HG03565 (cell line): ENCODE data around the gene API5.

ENCODE experiments used
- ATAC-seq: cut with Tn5 transposase; IDR thresholded peaks from one replicate; pipeline ENCODE4 v1.9.1; 2021; ENCODE audit warnings: mild to moderate bottlenecking, moderate library complexity; ENCODE audit not compliant: unreplicated experiment

API5 gene

DNA sequence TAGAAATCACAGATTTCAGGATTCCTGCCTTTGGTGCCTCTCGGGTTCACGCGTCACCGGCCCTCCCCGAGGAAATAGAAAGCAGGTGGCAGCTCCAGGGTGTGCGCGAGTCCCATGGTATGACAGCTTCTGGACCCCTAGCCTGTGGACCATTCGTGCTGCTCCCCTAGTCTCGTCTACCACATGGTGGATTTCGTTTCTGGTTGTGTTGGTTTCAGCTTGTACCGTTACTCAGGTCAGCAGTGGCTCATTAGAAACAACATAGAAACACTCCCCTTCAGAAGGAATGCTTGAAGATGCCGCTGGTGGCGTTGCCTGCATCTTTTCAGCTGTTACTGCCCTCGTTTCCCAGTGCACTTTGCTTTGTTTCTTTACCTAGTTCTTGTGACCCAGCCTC, 47.6 kb downstream of the API5 start:
- ATAC-seq, result peak; percentile 37

DNA sequence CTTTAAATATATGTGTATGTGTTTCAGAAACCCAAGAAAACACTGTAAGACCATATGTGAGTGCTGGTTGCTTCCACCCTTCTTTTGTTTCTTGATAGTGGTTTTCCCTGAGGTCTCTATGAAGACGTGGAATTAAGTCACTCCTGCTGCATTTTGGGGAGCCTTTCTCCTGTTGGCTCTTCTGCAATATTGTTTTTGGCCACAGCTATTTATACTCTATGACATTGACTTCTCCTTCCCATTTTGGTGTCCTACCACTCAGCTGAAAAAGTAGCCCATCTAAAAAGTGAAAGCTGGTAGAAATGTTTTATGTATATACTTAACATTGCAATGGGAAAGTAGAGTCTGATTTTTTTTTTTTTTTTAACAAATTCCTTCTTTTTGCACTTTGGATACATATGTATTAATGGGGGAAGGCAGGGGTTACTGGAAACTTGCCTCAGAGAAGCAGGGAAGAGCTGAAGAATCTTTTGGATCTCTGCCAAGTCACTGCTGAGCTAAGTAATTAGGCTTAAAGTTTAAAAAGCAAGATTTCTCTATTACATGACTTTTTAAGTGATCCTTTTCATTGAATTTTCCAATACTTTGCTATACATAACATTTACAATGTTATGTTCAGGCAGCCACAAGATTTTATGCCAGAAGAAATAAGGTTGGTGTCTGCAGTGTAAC, 48.7 kb downstream of the API5 start:
- no peak for ATAC-seq

DNA sequence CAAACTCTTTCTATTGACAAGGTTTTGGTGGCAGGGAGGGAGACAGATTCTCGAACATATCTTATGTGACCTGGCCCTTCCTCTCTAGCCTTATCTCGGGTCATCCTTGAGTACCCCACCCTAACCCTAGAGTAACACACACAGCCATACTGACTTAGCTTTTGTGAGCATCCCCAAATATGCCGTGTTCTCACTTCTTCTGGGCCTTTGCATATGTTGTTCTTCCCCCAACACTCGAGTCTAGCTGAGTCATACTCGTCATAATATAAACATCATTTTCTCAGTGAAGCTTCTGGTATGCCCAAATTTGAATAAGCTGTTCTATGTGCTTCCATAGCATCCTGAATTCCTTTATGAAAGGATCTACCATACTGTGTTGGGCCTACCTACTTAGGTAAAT, 54.9 kb downstream of the API5 start:
- no peak for ATAC-seq

DNA sequence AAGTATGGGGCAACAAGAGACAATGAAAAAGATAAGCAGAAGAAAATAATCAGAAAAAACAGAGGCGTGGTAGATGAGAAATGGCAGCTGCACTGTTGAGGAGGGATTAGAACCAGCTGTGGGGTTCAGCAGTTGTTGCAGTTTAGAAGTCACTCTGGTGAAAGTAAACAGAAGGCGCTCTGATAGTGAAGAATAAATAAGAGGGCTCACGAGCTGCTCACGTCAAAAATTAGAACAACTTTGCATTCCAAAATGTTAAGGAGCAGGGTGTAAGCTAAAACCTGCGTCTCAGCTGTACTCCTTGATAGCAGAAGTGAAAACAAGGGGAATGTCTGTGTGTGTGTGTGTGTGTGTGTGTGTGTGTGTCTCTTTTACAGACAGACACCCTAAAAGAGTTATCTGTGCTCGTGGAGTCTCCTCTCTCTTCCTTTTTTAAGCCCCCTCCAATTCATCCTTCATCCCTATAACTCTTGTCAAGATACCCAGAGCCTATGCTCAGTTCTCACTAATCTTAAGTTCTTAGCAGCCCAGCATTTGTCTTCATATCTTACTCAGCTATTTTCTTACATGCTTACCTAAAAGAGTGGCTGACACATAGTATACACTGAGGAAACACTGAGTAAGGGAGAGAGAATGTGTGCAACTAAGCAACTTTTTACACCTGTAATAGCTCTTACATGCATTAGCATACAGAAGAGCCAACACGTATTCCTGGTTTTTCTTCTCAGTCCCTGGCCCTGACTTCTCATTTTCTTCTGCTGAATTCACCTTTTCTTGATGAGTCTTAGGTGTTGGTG, 55.8 kb downstream of the API5 start:
- ATAC-seq, result no peak

- ATAC-seq, result no peak
Observed at GRCh38 chr11:43376065-43376464, 64.3 kb downstream of the API5 start.

- no peak for ATAC-seq
Observed at GRCh38 chr11:43376594-43376993, 64.8 kb downstream of the API5 start.

- ATAC-seq, result no peak
Observed at GRCh38 chr11:43377389-43377788, 65.6 kb downstream of the API5 start.

GRCh38 chr11:43378897-43379296, 67.1 kb downstream of the API5 start:
- ATAC-seq, result no peak

- no peak for ATAC-seq
Observed at GRCh38 chr11:43381802-43382201, 70.0 kb downstream of the API5 start.

DNA sequence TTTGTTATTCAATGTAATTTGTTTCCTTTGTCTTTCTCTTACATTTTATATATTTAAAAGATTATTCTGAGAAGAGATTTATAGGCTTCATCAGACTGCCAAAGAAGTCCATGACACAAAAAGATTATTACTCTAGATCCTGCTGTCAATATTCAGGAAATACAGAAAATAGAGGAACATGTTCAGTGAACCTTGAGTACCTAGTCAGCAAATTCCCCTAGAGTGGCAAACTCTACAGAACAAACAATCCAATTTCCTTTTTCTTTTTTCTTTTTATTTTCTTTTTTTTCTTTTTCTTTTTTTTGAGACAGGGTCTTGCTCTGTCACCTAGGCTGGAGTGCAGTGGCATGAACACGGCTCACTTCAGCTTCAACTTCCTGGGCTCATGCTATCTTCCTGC, 70.8 kb downstream of the API5 start:
- no peak for ATAC-seq

DNA sequence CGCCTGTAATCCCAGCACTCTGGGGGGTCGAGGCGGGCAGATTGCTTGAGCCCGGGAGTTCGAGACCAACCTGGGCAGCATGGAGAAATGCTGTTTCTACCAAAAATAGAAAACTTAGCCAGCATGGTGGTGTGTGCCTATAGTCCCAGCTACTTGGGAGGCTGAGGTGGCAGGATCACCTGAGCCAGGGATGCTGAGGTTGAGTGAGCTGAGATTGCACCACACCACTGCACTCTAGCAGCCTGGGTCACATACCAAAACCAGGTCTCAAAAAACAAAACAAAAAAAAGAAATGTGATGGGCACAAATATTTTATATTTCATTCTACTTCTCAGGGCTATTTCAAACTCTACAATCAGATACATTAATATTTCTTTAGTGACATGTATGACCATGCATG, 72.6 kb downstream of the API5 start:
- no peak for ATAC-seq

DNA sequence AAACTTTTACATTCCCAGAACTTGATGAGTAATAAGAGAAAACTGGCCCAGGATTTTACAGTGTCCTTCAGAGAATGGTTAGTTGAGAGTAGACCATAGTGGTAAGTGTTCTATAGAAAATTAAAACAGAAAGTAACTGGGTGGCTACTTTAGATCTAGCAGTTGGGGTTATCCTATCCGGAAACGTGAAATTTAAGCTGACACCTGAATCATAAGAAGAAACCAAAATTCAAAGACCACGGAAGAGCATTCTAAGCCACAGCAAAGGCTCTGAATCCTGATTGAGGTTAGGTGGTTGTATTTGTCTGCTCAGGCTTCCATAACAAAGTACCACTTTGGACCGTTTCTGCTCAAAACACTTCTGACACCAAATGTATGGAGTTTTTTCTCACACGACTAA, 80.9 kb downstream of the API5 start:
- ATAC-seq, result no peak

DNA sequence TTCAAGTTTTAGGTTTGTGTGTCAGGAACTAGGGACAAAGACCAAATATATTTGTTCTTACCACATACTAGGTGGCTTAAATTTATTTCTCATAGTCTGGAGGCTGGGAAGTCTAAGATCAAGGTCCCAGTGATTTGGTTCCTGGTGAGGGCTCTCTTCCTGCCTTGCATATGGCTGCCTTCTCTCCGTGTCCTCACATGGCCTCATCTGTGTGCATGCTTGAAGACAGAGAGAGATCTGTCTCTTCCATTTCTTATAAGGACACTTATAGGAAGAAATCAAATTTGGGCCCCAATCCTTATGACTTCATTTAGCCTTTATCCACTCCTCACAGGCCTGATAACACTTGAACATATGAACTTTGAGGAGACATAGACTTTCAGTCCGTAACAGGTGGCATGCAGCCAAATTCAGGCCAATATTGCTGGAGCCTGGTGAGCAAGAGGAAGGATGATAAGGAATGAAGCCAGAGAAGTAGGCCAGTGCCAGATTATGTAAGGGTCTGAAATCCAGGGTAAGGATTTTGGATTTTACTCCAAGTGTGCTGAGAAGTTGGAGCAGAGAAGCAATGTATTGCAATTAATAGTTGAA, 82.1 kb downstream of the API5 start:
- no peak for ATAC-seq
